ENCODE measurements around the gene ARVCF. TPM values are rescaled to one million over a fixed set of nuclear protein-coding genes. Genes with fewer than 3 reads are reported as not detected.

Gene ARVCF
- total RNA-seq, 1 experiment from 2014 or later = 12.0 TPM

DNA sequence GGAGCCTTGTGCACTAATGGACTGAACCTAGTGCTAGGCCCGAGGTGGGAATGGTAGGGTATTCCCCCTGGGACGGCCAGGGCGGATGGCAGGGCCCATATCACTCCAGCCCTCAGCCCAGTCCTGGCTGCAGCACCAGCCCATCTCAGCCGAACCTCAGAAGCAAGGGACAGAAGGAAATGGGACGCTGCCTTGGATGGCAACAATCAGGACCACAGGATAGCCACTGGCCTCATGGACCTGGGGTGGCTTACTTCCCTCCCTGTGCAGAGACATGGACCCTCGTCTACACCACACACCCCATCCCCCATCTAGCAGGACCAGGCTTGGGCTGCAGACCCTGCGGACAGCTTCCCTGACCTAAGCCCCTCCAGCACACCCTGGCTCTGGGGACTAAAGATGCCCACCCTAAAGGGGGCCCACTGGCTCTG lies 24.1 kb downstream of the ARVCF start:
- no peaks in the 10 kb centered on the region for H3K4me1 ChIP-seq
- no peaks in the 10 kb centered on the region for H3K36me3 ChIP-seq (ENCODE audit: control insufficient read depth, insufficient read depth, low read length)
- CTCF ChIA-PET = no interaction called here
- no peaks in the 10 kb centered on the region for H3K36me3 Mint-ChIP-seq (ENCODE audit: insufficient read depth, unreplicated experiment)
- H3K27me3 ChIP-seq (replicated peaks; ENCODE audit: control insufficient read depth, insufficient read depth, low read length) = no peaks in the 10 kb centered on the region
- H3K4me1 Mint-ChIP-seq (ENCODE audit: low read depth, unreplicated experiment) = no peaks in the 10 kb centered on the region
- no peak for DNase-seq
- BruUV-seq (replicated peaks) = no TSS peak
- POLR2A ChIA-PET = no interaction called here
- H3K9me3 Mint-ChIP-seq (ENCODE audit: unreplicated experiment) = no peaks in the 10 kb centered on the region
- no peak overlapping the region for H3K4me3 Mint-ChIP-seq (ENCODE audit: unreplicated experiment)
- intact Hi-C loops (cut with micrococcal nuclease; ENCODE audit: unreplicated experiment) = no loop called here
- no peaks in the 10 kb centered on the region for H3K27me3 Mint-ChIP-seq (ENCODE audit: insufficient read depth, unreplicated experiment)
- no peaks in the 10 kb centered on the region for H3K9me3 ChIP-seq
- TF ChIP-seq, protein P1, sequence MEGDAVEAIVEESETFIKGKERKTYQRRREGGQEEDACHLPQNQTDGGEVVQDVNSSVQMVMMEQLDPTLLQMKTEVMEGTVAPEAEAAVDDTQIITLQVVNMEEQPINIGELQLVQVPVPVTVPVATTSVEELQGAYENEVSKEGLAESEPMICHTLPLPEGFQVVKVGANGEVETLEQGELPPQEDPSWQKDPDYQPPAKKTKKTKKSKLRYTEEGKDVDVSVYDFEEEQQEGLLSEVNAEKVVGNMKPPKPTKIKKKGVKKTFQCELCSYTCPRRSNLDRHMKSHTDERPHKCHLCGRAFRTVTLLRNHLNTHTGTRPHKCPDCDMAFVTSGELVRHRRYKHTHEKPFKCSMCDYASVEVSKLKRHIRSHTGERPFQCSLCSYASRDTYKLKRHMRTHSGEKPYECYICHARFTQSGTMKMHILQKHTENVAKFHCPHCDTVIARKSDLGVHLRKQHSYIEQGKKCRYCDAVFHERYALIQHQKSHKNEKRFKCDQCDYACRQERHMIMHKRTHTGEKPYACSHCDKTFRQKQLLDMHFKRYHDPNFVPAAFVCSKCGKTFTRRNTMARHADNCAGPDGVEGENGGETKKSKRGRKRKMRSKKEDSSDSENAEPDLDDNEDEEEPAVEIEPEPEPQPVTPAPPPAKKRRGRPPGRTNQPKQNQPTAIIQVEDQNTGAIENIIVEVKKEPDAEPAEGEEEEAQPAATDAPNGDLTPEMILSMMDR (IDR thresholded peaks at IDR 0.05; ENCODE audit: insufficient read depth in 1 of 2, low read depth in 1 of 2, low read length in 1 of 2, severe bottlenecking in 1 of 2, unreplicated experiment in 1 of 2) = no peak
- H3K27ac Mint-ChIP-seq (ENCODE audit: unreplicated experiment) = no peak overlapping the region
- no peak overlapping the region for H3K4me3 ChIP-seq (ENCODE audit: low read depth, low read length)

DNA sequence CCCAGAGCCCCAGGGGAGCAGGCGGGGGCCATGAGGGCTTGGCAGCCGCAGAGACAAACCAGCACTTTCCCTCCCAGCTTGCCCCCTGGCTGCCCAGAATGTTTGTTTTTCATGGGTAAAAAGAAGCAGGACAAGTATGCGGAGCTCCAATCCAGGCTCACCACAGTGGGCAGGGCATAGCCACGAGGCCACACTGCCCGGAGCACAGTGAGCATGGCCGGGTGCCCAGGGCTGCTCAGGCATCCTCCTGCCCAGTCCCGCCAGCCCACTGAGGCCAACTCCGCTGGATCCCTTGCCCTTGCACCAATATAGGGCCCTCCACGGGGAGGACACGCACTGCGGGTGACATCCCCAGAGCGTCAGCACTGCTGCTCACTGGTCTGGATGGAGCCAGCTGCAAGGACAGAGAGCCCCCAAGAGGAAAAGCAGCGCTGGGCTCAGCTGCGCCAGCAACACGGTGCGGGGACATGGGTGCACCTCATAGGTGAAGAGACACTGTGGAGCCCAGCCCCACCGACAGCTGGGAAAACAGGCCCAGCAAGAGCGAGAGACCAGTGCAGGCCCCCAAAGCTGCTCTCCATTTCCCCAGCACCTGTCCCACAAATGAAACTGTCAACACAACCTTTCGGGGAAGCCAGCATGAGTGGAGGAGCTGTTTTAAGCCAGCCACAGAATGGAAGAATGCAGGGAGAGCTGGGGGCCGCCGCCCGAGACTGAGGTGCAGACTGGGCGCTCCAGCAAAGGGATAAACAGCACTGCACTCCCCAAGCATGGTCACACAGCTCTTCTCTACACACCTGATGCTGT lies 24.8 kb downstream of the ARVCF start:
- no peak for DNase-seq
- intact Hi-C loops (cut with micrococcal nuclease; ENCODE audit: unreplicated experiment) = no loop called here
- no peaks in the 10 kb centered on the region for H3K4me1 ChIP-seq
- no peaks in the 10 kb centered on the region for H3K4me1 Mint-ChIP-seq (ENCODE audit: low read depth, unreplicated experiment)
- no peaks in the 10 kb centered on the region for H3K36me3 Mint-ChIP-seq (ENCODE audit: insufficient read depth, unreplicated experiment)
- no peak overlapping the region for H3K4me3 ChIP-seq (ENCODE audit: low read depth, low read length)
- no peak overlapping the region for H3K27ac Mint-ChIP-seq (ENCODE audit: unreplicated experiment)
- H3K9me3 Mint-ChIP-seq (ENCODE audit: unreplicated experiment) = no peaks in the 10 kb centered on the region
- H3K36me3 ChIP-seq (ENCODE audit: control insufficient read depth, insufficient read depth, low read length) = no peaks in the 10 kb centered on the region
- ChIA-PET CTCF (no interaction called here), POLR2A (no interaction called here)
- no TSS peak for BruUV-seq (replicated peaks)
- no peaks in the 10 kb centered on the region for H3K9me3 ChIP-seq
- H3K4me3 Mint-ChIP-seq (ENCODE audit: unreplicated experiment) = no peak overlapping the region
- TF ChIP-seq, protein P1 (IDR thresholded peaks at IDR 0.05; ENCODE audit: insufficient read depth in 1 of 2, low read depth in 1 of 2, low read length in 1 of 2, severe bottlenecking in 1 of 2, unreplicated experiment in 1 of 2) = no peak
- H3K27me3 Mint-ChIP-seq (ENCODE audit: insufficient read depth, unreplicated experiment) = no peaks in the 10 kb centered on the region
- H3K27me3 ChIP-seq (replicated peaks; ENCODE audit: control insufficient read depth, insufficient read depth, low read length) = no peaks in the 10 kb centered on the region

DNA sequence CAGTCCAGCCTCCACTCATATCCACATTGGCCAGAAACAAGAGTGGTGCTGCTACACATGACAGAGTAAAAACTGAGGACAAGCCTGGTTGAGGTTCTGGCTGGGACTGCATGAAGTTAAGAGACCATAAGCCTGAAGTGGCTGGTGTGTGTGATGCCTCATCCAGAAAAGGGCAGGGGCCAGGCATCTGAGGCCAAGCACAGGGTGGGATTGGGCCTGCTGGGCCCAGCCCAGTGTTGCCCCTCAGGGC lies 25.3 kb downstream of the ARVCF start:
- intact Hi-C loops (cut with micrococcal nuclease; ENCODE audit: unreplicated experiment) = no loop called here
- TF ChIP-seq, protein P1 (IDR thresholded peaks at IDR 0.05; ENCODE audit: insufficient read depth in 1 of 2, low read depth in 1 of 2, low read length in 1 of 2, severe bottlenecking in 1 of 2, unreplicated experiment in 1 of 2) = no peak
- H3K4me1 Mint-ChIP-seq (ENCODE audit: low read depth, unreplicated experiment) = no peaks in the 10 kb centered on the region
- ChIA-PET POLR2A (no interaction called here), CTCF (no interaction called here)
- no peaks in the 10 kb centered on the region for H3K36me3 Mint-ChIP-seq (ENCODE audit: insufficient read depth, unreplicated experiment)
- Histone ChIP-seq H3K9me3 (no peaks in the 10 kb centered on the region), H3K36me3 (ENCODE audit: control insufficient read depth, insufficient read depth, low read length) (no peaks in the 10 kb centered on the region), H3K4me3 (ENCODE audit: low read depth, low read length) (no peak overlapping the region), H3K27me3 (replicated peaks; ENCODE audit: control insufficient read depth, insufficient read depth, low read length) (no peaks in the 10 kb centered on the region), H3K4me1 (no peaks in the 10 kb centered on the region)
- DNase-seq = no peak
- no peaks in the 10 kb centered on the region for H3K27me3 Mint-ChIP-seq (ENCODE audit: insufficient read depth, unreplicated experiment)
- no TSS peak for BruUV-seq (replicated peaks)
- H3K4me3 Mint-ChIP-seq (ENCODE audit: unreplicated experiment) = no peak overlapping the region
- H3K27ac Mint-ChIP-seq (ENCODE audit: unreplicated experiment) = no peak overlapping the region
- no peaks in the 10 kb centered on the region for H3K9me3 Mint-ChIP-seq (ENCODE audit: unreplicated experiment)

Data from Caco-2 (cell line).